Activated T-cell treated with anti-CD3 and anti-CD28 coated beads, Interleukin-2, amount 50 U/mL, for 4 hours (primary cell): Measurements from ENCODE around the gene DAAM1. TPM values are rescaled to one million over a fixed set of nuclear protein-coding genes. Genes with fewer than 3 reads are reported as not detected.

Experiments
- ATAC-seq, 2 donors: fragments of 200-7000 bp; cut with Tn5 transposase; one replicate each; pipeline ENCODE4 v1.10.0; 2021
- DNase-seq: peaks from one replicate; pipeline ENCODE4 v3.0.0-alpha.2; 2020
- H3K27me3 Mint-ChIP-seq: one replicate; pipeline ENCODE4 v1.8.0; 2021; ENCODE audit warnings: low read depth, mixed read lengths
- H3K36me3 Mint-ChIP-seq: one replicate; pipeline ENCODE4 v1.8.0; 2022; ENCODE audit warnings: mixed read lengths; ENCODE audit not compliant: insufficient read depth
- H3K4me1 Mint-ChIP-seq: one replicate; pipeline ENCODE4 v1.8.0; 2021; ENCODE audit warnings: low read depth, mixed read lengths
- H3K4me3 Mint-ChIP-seq: one replicate; pipeline ENCODE4 v1.8.0; 2021; ENCODE audit warnings: mild to moderate bottlenecking, moderate library complexity, mixed read lengths
- H3K9me3 Mint-ChIP-seq: one replicate; pipeline ENCODE4 v1.8.0; 2021; ENCODE audit warnings: mixed read lengths
- total RNA-seq, 3 donors: library from RNA; stranded (reverse); gene quantifications; one replicate each; pipeline ENCODE4 v1.2.1, GENCODE V29; 2021

The DAAM1 gene
- total RNA-seq, 3 donors from 2014 or later = 4.5 to 6.0 (median 5.2) TPM

DNA sequence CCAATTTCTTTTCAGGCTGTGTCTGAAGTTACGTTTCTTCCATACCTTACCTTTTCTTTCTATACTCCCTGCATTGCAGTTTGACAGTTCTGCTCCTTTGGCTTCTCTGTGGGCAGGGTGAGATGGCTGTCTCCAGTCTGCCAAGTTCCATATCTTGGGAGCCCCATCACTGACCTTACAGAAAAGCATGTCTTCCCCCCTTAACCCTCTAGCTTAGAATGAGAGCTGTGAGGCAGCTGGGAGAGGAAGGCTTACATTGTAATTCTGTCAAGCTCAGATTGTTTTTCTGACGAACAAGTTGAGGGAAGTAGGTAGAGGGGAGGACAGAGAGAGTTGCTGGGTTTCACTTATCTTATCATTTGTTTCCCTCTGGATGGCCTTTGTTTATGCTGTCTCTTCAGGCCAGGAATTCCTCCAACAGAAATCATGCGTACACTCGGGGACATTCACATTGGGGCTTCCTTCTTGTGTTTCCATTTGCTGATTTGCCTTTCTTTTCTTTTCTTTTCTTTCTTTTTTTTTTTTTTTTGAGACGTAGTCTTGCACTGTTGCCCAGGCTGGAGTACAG, 9.3 kb downstream of the DAAM1 start:
- DNase-seq (no peak), ATAC-seq (no peak)
- Mint-ChIP-seq H3K9me3 (no peaks in the 10 kb centered on the region), H3K4me1 (peaks cover 8% of the 10 kb centered on the region), H3K4me3 (no peak overlapping the region), H3K27me3 (no peaks in the 10 kb centered on the region), H3K36me3 (no peaks in the 10 kb centered on the region)

DNA sequence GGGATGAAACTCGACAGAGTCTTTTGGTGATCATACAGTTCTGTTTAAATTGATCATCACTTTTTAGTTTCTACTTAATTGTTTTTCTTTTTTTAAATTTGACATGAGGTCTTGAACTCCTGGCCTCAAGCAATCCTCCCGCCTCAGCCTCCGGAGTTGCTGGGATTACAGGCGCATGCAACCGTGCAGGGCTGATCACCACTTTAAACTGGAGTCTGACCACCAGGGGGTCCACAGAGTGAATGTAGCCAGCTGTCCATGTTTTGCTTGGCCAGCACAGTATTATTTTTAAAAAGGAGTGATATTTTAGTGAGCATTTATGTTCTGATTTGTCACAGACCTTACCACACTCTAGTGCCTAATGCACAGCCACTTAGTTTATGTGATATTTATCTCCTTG, 10.7 kb downstream of the DAAM1 start:
- H3K27me3 Mint-ChIP-seq = no peaks in the 10 kb centered on the region
- no peak for DNase-seq
- H3K4me1 Mint-ChIP-seq = peaks cover 8% of the 10 kb centered on the region
- ATAC-seq = no peak
- H3K4me3 Mint-ChIP-seq = no peak overlapping the region
- no peaks in the 10 kb centered on the region for H3K36me3 Mint-ChIP-seq
- H3K9me3 Mint-ChIP-seq = no peaks in the 10 kb centered on the region

DNA sequence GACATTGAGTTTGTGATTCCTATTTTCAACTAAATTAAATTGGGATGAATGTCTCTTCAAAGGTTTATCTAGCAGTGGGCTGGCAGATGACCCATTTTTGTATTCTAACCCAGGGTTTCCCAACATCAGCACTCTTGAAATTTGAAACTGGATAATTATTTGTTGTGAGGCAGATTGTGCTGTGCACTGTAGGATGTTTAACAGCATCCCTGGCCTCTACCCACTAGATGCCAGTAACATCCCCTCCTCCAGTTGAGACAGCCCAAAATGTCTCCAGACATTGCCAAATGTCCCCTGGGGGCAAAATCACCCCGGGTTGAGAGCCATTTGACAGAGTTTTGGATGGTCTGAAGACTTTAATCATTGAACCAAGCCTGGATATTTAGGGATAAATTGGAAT, 11.1 kb downstream of the DAAM1 start:
- no peak for ATAC-seq
- no peaks in the 10 kb centered on the region for H3K9me3 Mint-ChIP-seq
- no peaks in the 10 kb centered on the region for H3K27me3 Mint-ChIP-seq
- no peak for DNase-seq
- no peaks in the 10 kb centered on the region for H3K36me3 Mint-ChIP-seq
- H3K4me3 Mint-ChIP-seq = no peak overlapping the region
- peaks cover 8% of the 10 kb centered on the region for H3K4me1 Mint-ChIP-seq

- ATAC-seq (no peak), DNase-seq (no peak)
- Mint-ChIP-seq H3K36me3 (no peaks in the 10 kb centered on the region), H3K27me3 (no peaks in the 10 kb centered on the region), H3K4me3 (no peak overlapping the region), H3K4me1 (peaks cover 10% of the 10 kb centered on the region), H3K9me3 (no peaks in the 10 kb centered on the region)
These were observed 11.7 kb downstream of the DAAM1 start for GRCh38 chr14:59200195-59200594.

DNA sequence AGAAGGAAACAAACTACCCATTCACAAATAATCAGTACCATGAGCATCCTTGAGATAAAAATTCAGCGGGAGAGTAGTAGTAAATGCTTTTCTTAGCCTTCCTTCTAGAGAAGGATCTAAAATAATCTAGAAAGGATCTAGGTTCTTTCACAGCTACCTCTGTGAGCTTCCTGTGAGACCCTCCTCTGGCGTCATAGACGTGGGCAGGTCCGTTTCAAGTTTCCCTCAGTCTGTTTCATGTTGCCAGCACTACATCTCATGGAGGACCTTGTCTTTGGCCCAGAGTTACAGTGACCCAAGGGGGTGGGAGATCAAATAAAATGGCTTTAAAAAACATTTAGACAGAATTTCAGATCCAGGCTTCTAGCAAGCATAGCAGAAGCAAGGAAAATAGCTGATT, 13.6 kb downstream of the DAAM1 start:
- H3K4me1 Mint-ChIP-seq = peaks cover 10% of the 10 kb centered on the region
- H3K9me3 Mint-ChIP-seq = no peaks in the 10 kb centered on the region
- no peak for ATAC-seq
- no peak for DNase-seq
- no peak overlapping the region for H3K4me3 Mint-ChIP-seq
- H3K36me3 Mint-ChIP-seq = no peaks in the 10 kb centered on the region
- H3K27me3 Mint-ChIP-seq = no peaks in the 10 kb centered on the region

DNA sequence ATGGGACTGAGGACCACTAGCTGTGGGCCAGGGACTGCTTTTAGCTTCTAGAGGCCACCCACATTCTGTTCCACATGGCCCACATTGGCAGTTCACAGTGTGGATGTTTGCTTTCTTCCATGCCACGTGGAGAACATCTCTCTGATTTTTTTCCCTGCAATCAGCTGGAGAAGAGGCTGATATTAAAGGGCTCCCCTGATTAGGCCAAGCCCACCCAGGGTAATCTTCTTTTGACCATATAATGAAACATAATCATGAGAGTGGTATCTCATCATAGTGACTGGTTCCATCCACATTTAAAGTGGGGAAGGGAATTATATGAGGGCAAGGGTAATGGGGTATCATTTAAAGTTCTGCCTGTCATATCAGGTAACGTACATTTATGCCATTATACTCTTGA, 15.8 kb downstream of the DAAM1 start:
- ATAC-seq = no peak
- Mint-ChIP-seq H3K36me3 (no peaks in the 10 kb centered on the region), H3K27me3 (no peaks in the 10 kb centered on the region), H3K9me3 (no peaks in the 10 kb centered on the region), H3K4me3 (no peak overlapping the region), H3K4me1 (peaks cover 10% of the 10 kb centered on the region)
- no peak for DNase-seq

DNA sequence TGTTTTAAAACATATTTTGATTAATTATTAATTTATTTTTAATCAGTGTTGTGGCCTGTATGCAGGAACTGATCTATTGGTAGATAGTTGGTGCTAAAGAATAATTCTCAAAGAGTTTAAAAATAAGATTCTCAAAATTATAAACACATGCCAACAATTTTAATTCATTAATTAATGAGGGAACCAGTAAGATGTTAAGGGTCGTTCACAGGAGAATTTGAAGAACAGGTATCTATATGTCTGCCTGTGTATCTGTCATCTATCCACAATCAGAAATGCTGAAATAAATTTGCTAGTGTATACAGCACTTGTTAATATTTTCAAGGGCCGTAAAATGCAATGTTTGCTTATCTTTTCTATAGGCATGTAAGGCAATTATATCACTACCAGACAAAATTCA, 18.4 kb downstream of the DAAM1 start:
- Mint-ChIP-seq H3K9me3 (no peaks in the 10 kb centered on the region), H3K27me3 (no peaks in the 10 kb centered on the region), H3K4me3 (no peak overlapping the region), H3K4me1 (peaks cover 11% of the 10 kb centered on the region), H3K36me3 (no peaks in the 10 kb centered on the region)
- no peak for ATAC-seq
- DNase-seq = no peak

DNA sequence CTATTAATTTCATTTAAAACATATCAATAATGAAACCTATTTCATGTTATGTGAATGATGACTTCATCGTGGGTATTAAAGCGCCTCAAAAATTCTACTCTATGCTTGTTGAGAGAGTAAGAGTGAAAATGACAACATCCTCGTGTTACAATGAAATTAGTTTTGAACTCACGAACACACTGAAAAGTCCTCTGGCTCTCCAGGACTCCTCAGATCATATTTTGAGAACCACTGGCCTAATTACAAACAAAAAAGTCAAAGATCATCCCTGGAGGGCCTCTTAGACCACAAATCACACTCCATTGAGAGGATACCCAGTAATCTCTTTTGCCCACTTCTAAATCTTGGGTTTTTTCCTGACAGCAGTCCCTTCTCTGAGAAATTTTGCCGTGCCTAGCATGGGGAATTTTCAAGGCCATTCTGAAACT, 19.1 kb downstream of the DAAM1 start:
- DNase-seq = no peak
- H3K9me3 Mint-ChIP-seq = no peaks in the 10 kb centered on the region
- ATAC-seq = no peak
- peaks cover 7% of the 10 kb centered on the region for H3K4me1 Mint-ChIP-seq
- no peak overlapping the region for H3K4me3 Mint-ChIP-seq
- no peaks in the 10 kb centered on the region for H3K27me3 Mint-ChIP-seq
- no peaks in the 10 kb centered on the region for H3K36me3 Mint-ChIP-seq

DNA sequence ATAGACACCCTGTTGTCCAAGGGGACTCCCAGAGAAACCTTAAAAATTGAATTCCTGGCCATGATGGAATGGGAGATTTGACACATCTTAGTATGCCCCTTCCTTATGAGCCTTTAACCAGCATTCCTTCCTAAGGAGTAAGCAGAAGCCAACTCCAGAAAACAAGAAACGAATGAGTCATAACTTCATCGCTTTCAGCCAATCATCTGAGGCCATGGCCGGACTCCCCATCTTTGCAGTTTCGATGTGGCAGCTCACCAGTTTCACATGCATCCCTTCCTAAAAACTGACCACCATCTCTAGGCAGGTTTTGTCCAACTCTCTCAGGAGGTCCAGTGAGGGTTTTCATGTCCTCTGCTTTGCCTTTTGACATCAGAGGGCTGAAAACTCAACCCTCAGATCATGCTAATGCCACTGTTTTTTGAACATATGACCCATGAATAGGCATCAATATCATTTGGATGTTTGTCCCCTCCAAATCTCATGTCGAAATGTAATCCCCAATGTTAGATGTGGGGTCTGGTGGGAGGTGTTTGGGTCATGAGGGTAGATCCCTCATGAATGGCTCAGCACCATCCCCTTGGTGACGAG, 19.9 kb downstream of the DAAM1 start:
- Mint-ChIP-seq H3K36me3 (no peaks in the 10 kb centered on the region), H3K9me3 (no peaks in the 10 kb centered on the region), H3K4me1 (peaks cover 6% of the 10 kb centered on the region), H3K4me3 (no peak overlapping the region), H3K27me3 (no peaks in the 10 kb centered on the region)
- no peak for ATAC-seq
- DNase-seq = no peak

DNA sequence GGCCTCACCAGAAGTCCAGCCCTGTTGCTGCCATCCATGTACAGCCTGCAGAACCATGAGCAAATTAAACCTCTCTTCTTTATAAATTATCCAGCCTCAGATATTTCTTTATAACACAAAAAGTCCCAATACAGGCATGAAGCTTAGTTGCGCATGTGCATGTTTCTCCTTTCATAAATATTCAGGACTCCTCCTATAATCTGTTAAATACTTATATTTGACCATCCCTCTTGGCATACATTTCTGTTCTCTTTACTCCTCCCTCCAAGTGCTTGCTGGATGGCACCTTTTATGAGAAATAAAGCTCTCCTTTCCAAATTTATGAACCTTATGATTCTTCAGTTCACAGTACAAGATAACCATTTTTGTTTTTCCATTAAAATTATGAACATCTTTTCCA, 20.5 kb downstream of the DAAM1 start:
- H3K36me3 Mint-ChIP-seq = no peaks in the 10 kb centered on the region
- H3K4me3 Mint-ChIP-seq = no peak overlapping the region
- no peaks in the 10 kb centered on the region for H3K9me3 Mint-ChIP-seq
- ATAC-seq = no peak
- no peak for DNase-seq
- H3K27me3 Mint-ChIP-seq = no peaks in the 10 kb centered on the region
- peaks cover 6% of the 10 kb centered on the region for H3K4me1 Mint-ChIP-seq

DNA sequence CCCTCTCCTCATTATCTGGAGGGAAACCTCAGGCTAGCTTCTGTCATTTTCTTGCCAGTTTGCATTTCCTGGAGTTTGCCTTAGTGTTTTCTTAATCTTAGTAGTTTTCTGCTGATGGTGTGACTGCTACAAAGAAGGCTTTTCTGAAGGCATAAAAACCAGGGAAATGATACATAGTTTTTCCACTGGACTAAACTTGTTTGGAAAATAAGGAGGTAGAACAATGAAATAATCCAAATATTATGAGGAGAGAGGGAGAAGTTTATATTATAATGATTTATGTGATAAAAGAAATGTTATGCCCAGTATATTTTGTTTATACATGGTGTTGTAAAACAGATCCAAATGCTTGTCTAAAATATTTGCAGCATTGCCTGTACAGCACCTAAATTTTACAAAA, 22.2 kb downstream of the DAAM1 start:
- DNase-seq = no peak

DNA sequence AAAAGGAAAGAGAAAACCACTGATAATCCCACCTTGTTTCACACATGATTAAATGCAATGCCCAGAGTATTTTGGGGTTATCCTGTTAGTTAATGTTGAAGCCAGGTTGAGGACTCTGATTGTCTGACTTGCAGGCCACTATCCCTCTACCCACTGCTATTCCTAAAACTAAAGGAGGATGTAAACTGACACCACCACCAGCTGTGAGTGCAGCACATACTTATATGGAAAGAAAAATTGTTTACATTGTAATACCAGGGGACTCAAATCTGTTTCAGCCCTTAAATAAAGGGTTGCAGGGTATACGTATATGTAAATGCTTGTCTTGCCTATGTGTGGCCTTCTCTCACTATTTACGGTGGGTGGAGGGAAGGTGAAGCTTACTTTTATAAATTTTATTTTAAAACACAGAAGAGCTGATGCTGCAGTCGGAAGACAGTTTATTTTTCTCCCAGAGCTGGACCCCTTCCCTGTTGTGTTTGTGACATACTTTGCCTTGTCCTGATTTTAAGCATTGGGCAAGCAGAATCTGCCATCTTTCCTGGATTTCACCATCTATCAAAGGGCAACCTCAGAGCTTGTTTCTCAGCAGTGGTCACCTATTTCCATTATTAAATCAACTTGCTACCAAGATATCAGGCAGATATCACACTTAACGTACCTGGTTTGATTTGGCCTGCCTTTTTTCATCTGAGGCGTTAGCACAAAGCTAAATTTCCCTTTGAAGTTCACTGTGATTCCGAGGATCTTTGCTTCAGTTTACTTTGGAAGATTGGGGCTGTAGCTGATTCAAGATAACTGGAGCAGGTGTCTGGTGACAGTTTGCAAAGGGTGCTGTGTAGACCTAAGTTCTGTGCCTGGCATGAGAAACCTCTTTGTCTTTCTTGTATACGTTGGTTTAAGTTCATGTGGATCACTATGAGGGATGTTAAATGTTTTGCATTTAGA, 25.2 kb downstream of the DAAM1 start:
- H3K4me3 Mint-ChIP-seq = no peak overlapping the region
- DNase-seq (no peak), ATAC-seq (no peak)
- no peaks in the 10 kb centered on the region for H3K9me3 Mint-ChIP-seq
- H3K4me1 Mint-ChIP-seq = peaks cover 4% of the 10 kb centered on the region
- H3K36me3 Mint-ChIP-seq = no peaks in the 10 kb centered on the region
- no peaks in the 10 kb centered on the region for H3K27me3 Mint-ChIP-seq

More for the DNA sequence above, 22.2 kb downstream of the DAAM1 start:
- Mint-ChIP-seq H3K4me1 (peaks cover 4% of the 10 kb centered on the region), H3K36me3 (no peaks in the 10 kb centered on the region), H3K4me3 (no peak overlapping the region), H3K9me3 (no peaks in the 10 kb centered on the region), H3K27me3 (no peaks in the 10 kb centered on the region)
- no peak for ATAC-seq

- no peaks in the 10 kb centered on the region for H3K27me3 Mint-ChIP-seq
- no peaks in the 10 kb centered on the region for H3K9me3 Mint-ChIP-seq
- peaks cover 4% of the 10 kb centered on the region for H3K4me1 Mint-ChIP-seq
- ATAC-seq (no peak), DNase-seq (no peak)
- H3K4me3 Mint-ChIP-seq = no peak overlapping the region
- H3K36me3 Mint-ChIP-seq = peaks cover 2% of the 10 kb centered on the region
These were observed 26.3 kb downstream of the DAAM1 start for GRCh38 chr14:59214702-59215302.

GRCh38 chr14:59215322-59215721, 26.9 kb downstream of the DAAM1 start:
- DNase-seq (no peak), ATAC-seq (no peak)
- H3K27me3 Mint-ChIP-seq = no peaks in the 10 kb centered on the region
- peaks cover 2% of the 10 kb centered on the region for H3K36me3 Mint-ChIP-seq
- H3K4me1 Mint-ChIP-seq = peaks cover 4% of the 10 kb centered on the region
- H3K4me3 Mint-ChIP-seq = no peak overlapping the region
- no peaks in the 10 kb centered on the region for H3K9me3 Mint-ChIP-seq
